Effector memory CD4-positive, alpha-beta T cell (primary cell): ENCODE measurements around the gene FEM1B.

ENCODE experiments used
- DNase-seq, 3 donors: peaks; one replicate each; pipeline ENCODE4 v3.0.0-alpha.2; 2020
- H3K27ac ChIP-seq: 2 replicates; pipeline ENCODE4 v1.7.0; 2013; ENCODE audit warnings: mild to moderate bottlenecking, low read length, moderate library complexity; ENCODE audit not compliant: insufficient read depth, poor library complexity, severe bottlenecking
- H3K27me3 ChIP-seq: replicated peaks from 2 replicates; pipeline ENCODE4 v1.7.0; 2013; ENCODE audit warnings: mild to moderate bottlenecking, low read length; ENCODE audit not compliant: insufficient read depth, control insufficient read depth, poor library complexity, severe bottlenecking
- H3K36me3 ChIP-seq: 2 replicates; pipeline ENCODE4 v1.7.0; 2013; ENCODE audit warnings: mild to moderate bottlenecking, low read length, moderate library complexity; ENCODE audit not compliant: control insufficient read depth, insufficient read depth
- H3K4me1 ChIP-seq: 2 replicates; pipeline ENCODE4 v1.7.0; 2013; ENCODE audit warnings: low read length, mild to moderate bottlenecking; ENCODE audit not compliant: control insufficient read depth, insufficient read depth, poor library complexity, severe bottlenecking
- H3K4me3 ChIP-seq: 2 replicates; pipeline ENCODE4 v1.7.0; 2013; ENCODE audit warnings: low read length, low read depth, mild to moderate bottlenecking; ENCODE audit not compliant: insufficient read depth, poor library complexity, severe bottlenecking
- H3K9me3 ChIP-seq: 2 replicates; pipeline ENCODE4 v1.7.0; 2013; ENCODE audit warnings: mild to moderate bottlenecking, low read length, moderate library complexity; ENCODE audit not compliant: control insufficient read depth

Gene FEM1B

GRCh38 chr15:68333775-68334470 lies 56.4 kb downstream of the FEM1B start:
- Histone ChIP-seq H3K4me1 (no peaks in the 10 kb centered on the region), H3K27ac (no peak overlapping the region), H3K4me3 (no peak overlapping the region), H3K27me3 (no peaks in the 10 kb centered on the region), H3K36me3 (no peaks in the 10 kb centered on the region), H3K9me3 (no peaks in the 10 kb centered on the region)
- DNase-seq, result no peak

DNA sequence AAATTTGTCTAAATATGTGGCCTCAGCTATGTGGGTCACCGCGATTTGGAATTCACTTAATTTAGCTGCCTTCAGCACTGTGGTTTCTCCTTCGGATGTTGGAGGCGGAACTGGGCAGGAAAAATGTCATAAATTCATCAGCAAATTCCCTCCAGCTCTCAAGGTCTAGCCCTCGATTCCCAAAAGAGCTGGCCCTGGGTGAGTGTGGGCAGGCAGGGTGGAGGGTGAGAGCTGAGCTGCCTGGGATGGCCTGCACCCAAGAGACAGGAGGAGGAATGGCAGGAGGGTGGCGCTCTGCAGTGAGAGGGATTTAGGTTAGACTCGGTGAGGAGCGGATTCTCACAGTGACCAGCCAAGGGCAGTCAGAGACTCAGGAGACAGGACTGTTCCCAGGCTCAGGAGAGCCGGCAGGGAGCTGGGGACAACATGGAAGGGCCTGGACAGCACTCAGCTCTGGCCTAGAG lies 57.1 kb downstream of the FEM1B start:
- no peak overlapping the region for H3K27ac ChIP-seq
- H3K4me1 ChIP-seq, result no peaks in the 10 kb centered on the region
- H3K27me3 ChIP-seq, result no peaks in the 10 kb centered on the region
- DNase-seq, result no peak
- no peaks in the 10 kb centered on the region for H3K9me3 ChIP-seq
- H3K4me3 ChIP-seq, result no peak overlapping the region
- no peaks in the 10 kb centered on the region for H3K36me3 ChIP-seq

GRCh38 chr15:68335251-68335650 lies 57.7 kb downstream of the FEM1B start:
- Histone ChIP-seq H3K36me3 (no peaks in the 10 kb centered on the region), H3K27ac (no peak overlapping the region), H3K4me3 (no peak overlapping the region), H3K27me3 (no peaks in the 10 kb centered on the region), H3K9me3 (no peaks in the 10 kb centered on the region), H3K4me1 (no peaks in the 10 kb centered on the region)
- DNase-seq, result no peak

GRCh38 chr15:68335655-68336054 lies 58.1 kb downstream of the FEM1B start:
- Histone ChIP-seq H3K9me3 (no peaks in the 10 kb centered on the region), H3K4me3 (no peak overlapping the region), H3K36me3 (no peaks in the 10 kb centered on the region), H3K4me1 (no peaks in the 10 kb centered on the region), H3K27me3 (no peaks in the 10 kb centered on the region), H3K27ac (no peak overlapping the region)
- DNase-seq, result no peak

DNA sequence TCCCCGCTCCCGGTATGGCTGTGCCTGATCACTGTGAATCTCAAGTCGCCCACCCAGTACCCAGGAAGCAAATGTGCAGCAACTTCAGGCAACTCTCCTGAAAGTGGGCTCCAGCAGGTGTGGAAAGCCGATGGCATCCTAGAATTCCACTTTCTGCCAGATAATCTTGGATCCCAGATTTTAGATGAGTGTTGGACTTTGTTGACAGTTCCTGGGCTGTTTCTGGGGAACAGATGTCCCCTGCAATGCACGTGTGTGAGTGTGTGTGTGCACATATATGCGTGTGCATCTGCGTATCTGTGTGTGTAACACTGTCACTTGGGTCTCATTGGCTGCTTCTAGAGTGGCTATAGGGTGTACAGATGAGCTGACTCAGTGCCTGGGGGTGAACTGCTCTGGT lies 59.0 kb downstream of the FEM1B start:
- no peaks in the 10 kb centered on the region for H3K4me1 ChIP-seq
- H3K36me3 ChIP-seq, result no peaks in the 10 kb centered on the region
- H3K4me3 ChIP-seq, result no peak overlapping the region
- no peak for DNase-seq
- H3K27me3 ChIP-seq, result no peaks in the 10 kb centered on the region
- no peaks in the 10 kb centered on the region for H3K9me3 ChIP-seq
- no peak overlapping the region for H3K27ac ChIP-seq

- no peaks in the 10 kb centered on the region for H3K9me3 ChIP-seq
- no peaks in the 10 kb centered on the region for H3K27me3 ChIP-seq
- H3K36me3 ChIP-seq, result no peaks in the 10 kb centered on the region
- no peak overlapping the region for H3K27ac ChIP-seq
- H3K4me3 ChIP-seq, result no peak overlapping the region
- DNase-seq, result no peak
- no peaks in the 10 kb centered on the region for H3K4me1 ChIP-seq
Observed at GRCh38 chr15:68337826-68338225, 60.3 kb downstream of the FEM1B start.

DNA sequence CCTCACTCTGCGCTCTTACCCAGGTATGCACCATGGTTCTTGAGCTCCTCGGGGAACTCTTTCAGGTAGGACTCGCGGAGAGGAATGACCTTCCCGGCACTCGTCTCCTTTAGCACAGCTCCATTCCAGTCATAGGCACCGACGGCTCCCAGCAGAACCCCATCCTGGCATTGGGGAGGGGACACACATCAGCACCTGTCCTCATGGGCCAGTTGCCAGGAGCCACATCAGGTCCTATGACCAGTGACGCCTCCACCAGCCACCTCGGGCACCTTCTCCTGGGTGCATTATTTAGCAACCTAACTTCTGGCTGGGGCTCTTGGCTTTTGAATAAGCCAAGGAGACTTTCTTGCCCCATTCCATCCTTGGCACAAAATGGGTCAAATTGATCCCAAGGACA lies 61.9 kb downstream of the FEM1B start:
- no peak overlapping the region for H3K4me3 ChIP-seq
- no peak overlapping the region for H3K27ac ChIP-seq
- no peaks in the 10 kb centered on the region for H3K27me3 ChIP-seq
- no peak for DNase-seq
- no peaks in the 10 kb centered on the region for H3K36me3 ChIP-seq
- H3K4me1 ChIP-seq, result no peaks in the 10 kb centered on the region
- no peaks in the 10 kb centered on the region for H3K9me3 ChIP-seq

DNA sequence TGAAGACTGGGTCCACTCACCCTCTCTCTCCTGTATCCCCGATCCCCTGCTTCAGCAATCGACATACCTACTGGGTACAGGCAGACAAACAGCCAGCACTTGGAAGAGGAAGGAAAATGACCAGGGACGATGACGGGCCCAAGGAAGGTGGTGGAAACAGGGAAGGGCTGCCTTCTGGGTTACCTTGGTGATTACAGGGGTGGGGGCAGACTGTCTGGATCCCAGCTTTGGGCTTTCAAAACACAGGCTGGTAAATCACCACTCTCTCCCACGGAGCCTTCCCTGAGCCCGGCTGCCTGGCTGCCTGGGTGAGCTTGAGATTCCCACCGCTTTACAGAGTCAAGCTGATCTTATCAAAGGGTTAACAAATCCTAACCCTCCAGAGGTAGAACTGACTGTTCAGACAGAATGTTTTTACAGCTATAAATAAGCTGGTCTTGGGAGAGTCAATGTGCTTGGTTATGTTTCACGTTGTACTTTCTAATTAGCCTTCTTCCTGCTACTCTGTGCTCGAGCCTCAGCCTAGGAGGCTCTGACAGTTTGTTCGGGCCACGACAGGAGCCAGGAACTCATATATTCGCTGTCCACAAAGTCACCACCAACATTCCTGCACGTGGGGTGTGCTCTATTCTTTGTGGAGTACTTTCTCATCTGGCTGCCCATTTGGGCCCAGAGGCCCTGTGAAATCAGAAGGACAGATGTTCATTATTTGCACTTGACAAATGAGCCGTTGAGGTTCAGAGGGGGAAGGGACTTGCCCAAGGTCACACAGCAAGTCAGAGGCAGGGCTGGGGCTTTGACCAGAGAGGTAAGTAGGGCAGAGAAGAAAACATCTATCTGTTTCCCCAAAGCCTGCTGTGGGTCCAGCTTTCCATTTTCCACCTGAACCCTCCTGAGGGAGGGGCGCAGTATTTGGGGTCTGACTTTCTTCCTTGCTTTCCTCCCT lies 63.5 kb downstream of the FEM1B start:
- Histone ChIP-seq H3K27ac (no peak overlapping the region), H3K4me1 (no peaks in the 10 kb centered on the region), H3K36me3 (no peaks in the 10 kb centered on the region), H3K27me3 (no peaks in the 10 kb centered on the region), H3K4me3 (no peak overlapping the region), H3K9me3 (no peaks in the 10 kb centered on the region)
- DNase-seq, result no peak

GRCh38 chr15:68341760-68342725 lies 64.5 kb downstream of the FEM1B start:
- no peaks in the 10 kb centered on the region for H3K4me1 ChIP-seq
- no peak overlapping the region for H3K4me3 ChIP-seq
- DNase-seq, result no peak
- H3K27ac ChIP-seq, result no peak overlapping the region
- no peaks in the 10 kb centered on the region for H3K9me3 ChIP-seq
- H3K36me3 ChIP-seq, result no peaks in the 10 kb centered on the region
- H3K27me3 ChIP-seq, result no peaks in the 10 kb centered on the region
